HL-60 (cell line): ENCODE data around the gene UBE2L5.

Source experiments
- DNase-seq, 2 experiments: peaks; one replicate each; pipeline ENCODE4 v3.0.0-alpha.2; 2010 to 2020; ENCODE audit warnings: low read depth in 1 of 2, low spot score in 1 of 2
- H3K27ac ChIP-seq: fragments of 250-450 bp; sonication (Bioruptor Pico); replicated peaks from 2 replicates; pipeline ENCODE4 v1.5.1; 2020; ENCODE audit warnings: mild to moderate bottlenecking, moderate library complexity
- H3K27me3 ChIP-seq: fragments of 250-450 bp; sonication (Bioruptor Pico); 2 replicates; pipeline ENCODE4 v1.5.1; 2021; ENCODE audit warnings: mild to moderate bottlenecking, moderate library complexity; ENCODE audit not compliant: insufficient read depth, poor library complexity, severe bottlenecking
- H3K4me3 ChIP-seq: replicated peaks from 2 replicates; pipeline ENCODE4 v1.5.1; 2011; ENCODE audit warnings: mild to moderate bottlenecking, control low read depth, low read length; ENCODE audit not compliant: insufficient read depth
- CTCF ChIP-seq: IDR thresholded peaks from one replicate; pipeline ENCODE4 v1.5.1; 2011; ENCODE audit warnings: low read length, control low read depth, inconsistent platforms; ENCODE audit not compliant: insufficient read depth
- GABPA ChIP-seq: IDR thresholded peaks from 2 replicates; pipeline ENCODE4 v1.6.1; 2012; ENCODE audit warnings: low read depth
- POLR2AphosphoS5 ChIP-seq: IDR thresholded peaks from 2 replicates; pipeline ENCODE4 v1.6.1; 2012; ENCODE audit warnings: low read depth
- REST ChIP-seq: IDR thresholded peaks from 2 replicates; pipeline ENCODE4 v1.6.1; 2012; ENCODE audit warnings: low read depth; ENCODE audit not compliant: insufficient replicate concordance
- SPI1 ChIP-seq: IDR thresholded peaks from 2 replicates; pipeline ENCODE4 v1.6.1; 2012; ENCODE audit warnings: low read depth, mild to moderate bottlenecking, borderline replicate concordance

UBE2L5 gene

GRCh38 chr13:30463787-30464495, 41.6 kb downstream of the UBE2L5 start:
- TF ChIP-seq GABPA, result peak; percentile 22; the same call in 1 of the 2 replicates
- 0 out of 2 replicates have a peak, but pooled peaks have one; percentile 20 for TF ChIP-seq POLR2AphosphoS5
- peak; percentile 10 for TF ChIP-seq REST
- no peak for TF ChIP-seq CTCF
- peak overlapping the region; percentile 64 for H3K4me3 ChIP-seq
- H3K27ac ChIP-seq, result peak overlapping the region; percentile 90
- peak in 1 of 2 experiments; percentile 47 for DNase-seq
- H3K27me3 ChIP-seq, result no peaks in the 10 kb centered on the region

- peak in 1 of 2 experiments; percentile 71 for DNase-seq
- peak overlapping the region; percentile 90 for H3K27ac ChIP-seq
- H3K4me3 ChIP-seq, result peak overlapping the region; percentile 64
- TF ChIP-seq POLR2AphosphoS5 (no peak; the same call in 1 of the 2 replicates), REST (no peak), GABPA (no peak), CTCF (no peak), SPI1 (no peak)
- H3K27me3 ChIP-seq, result no peaks in the 10 kb centered on the region
Observed at GRCh38 chr13:30464496-30465342, 42.4 kb downstream of the UBE2L5 start.

- TF ChIP-seq GABPA, result no peak
- no peak for TF ChIP-seq POLR2AphosphoS5
- TF ChIP-seq CTCF, result no peak
- no peak for TF ChIP-seq SPI1
- no peak for TF ChIP-seq REST
- Histone ChIP-seq H3K27me3 (no peaks in the 10 kb centered on the region), H3K27ac (peak overlapping the region; percentile 96), H3K4me3 (peak overlapping the region; percentile 37)
- DNase-seq, result no peak
Observed at GRCh38 chr13:30465343-30465592, 43.0 kb downstream of the UBE2L5 start.
